Ishikawa (cell line): Measurements from ENCODE around the gene FAM184A.

Experiments
- CEBPB ChIP-seq: IDR thresholded peaks from 2 replicates; pipeline ENCODE4 v1.6.1; 2012
- CREB1 ChIP-seq: IDR thresholded peaks from 2 replicates; pipeline ENCODE4 v1.6.1; 2012; ENCODE audit warnings: low read depth
- EP300 ChIP-seq: IDR thresholded peaks from 2 replicates; pipeline ENCODE4 v1.6.1; 2012; ENCODE audit warnings: borderline replicate concordance
- FOXM1 ChIP-seq: IDR thresholded peaks from 2 replicates; pipeline ENCODE4 v1.6.1; 2012; ENCODE audit warnings: low read depth, borderline replicate concordance
- MAX ChIP-seq: IDR thresholded peaks from 2 replicates; pipeline ENCODE4 v1.6.1; 2012
- NFIC ChIP-seq: IDR thresholded peaks from 2 replicates; pipeline ENCODE4 v1.6.1; 2012
- RAD21 ChIP-seq: IDR thresholded peaks from 2 replicates; pipeline ENCODE4 v1.6.1; 2012; ENCODE audit warnings: low read depth
- REST ChIP-seq: IDR thresholded peaks from 2 replicates; pipeline ENCODE4 v1.6.1; 2012; ENCODE audit warnings: low read depth, mild to moderate bottlenecking
- TAF1 ChIP-seq: IDR thresholded peaks from 2 replicates; pipeline ENCODE4 v1.6.1; 2012; ENCODE audit warnings: low read depth, mild to moderate bottlenecking
- TEAD4 ChIP-seq: IDR thresholded peaks from 2 replicates; pipeline ENCODE4 v1.6.1; 2012
- YY1 ChIP-seq: IDR thresholded peaks from 2 replicates; pipeline ENCODE4 v1.6.1; 2012; ENCODE audit warnings: low read depth
- ZBTB7A ChIP-seq: IDR thresholded peaks from 2 replicates; pipeline ENCODE4 v1.6.1; 2012; ENCODE audit warnings: low read depth

- TF ChIP-seq CEBPB (no peak), TAF1 (no peak), RAD21 (no peak), ZBTB7A (no peak), NFIC (no peak), TEAD4 (no peak), MAX (no peak), FOXM1 (no peak), REST (no peak), EP300 (no peak), CREB1 (no peak), YY1 (no peak)
Observed at GRCh38 chr6:119100115-119100514, 21.7 kb upstream of the FAM184A start.
